Measurements from ENCODE around the gene NME1.

GRCh38 chr17:51159604-51160003 is 6.2 kb downstream of the NME1 start:
- TF ChIP-seq CTCF (IDR thresholded peaks at IDR 0.05) (no peak), POLR2A (IDR thresholded peaks at IDR 0.05) (no peak)

Measured in sigmoid colon (tissue), 3 donors.